ENCODE measurements around the gene CLCNKA.

Gene CLCNKA

GRCh38 chr1:16064536-16065268, 42.9 kb downstream of the CLCNKA start:
- TF ChIP-seq SIN3A (IDR thresholded peaks at IDR 0.05; ENCODE audit: borderline replicate concordance, insufficient read depth, low read length) (no peak), FOXP2 (optimal IDR thresholded peaks at IDR 0.05; ENCODE audit: borderline replicate concordance, extremely low read depth, extremely low read length, insufficient read depth) (no peak), REST (IDR thresholded peaks at IDR 0.05; ENCODE audit: insufficient read depth in 1 of 2, low read depth in 2 of 2, low read length in 2 of 2) (no peak), TAF1 (IDR thresholded peaks at IDR 0.05; ENCODE audit: borderline replicate concordance, insufficient read depth, low read length) (no peak)

GRCh38 chr1:16065269-16065576, 43.4 kb downstream of the CLCNKA start:
- no peak for TF ChIP-seq POLR2AphosphoS5 (IDR thresholded peaks at IDR 0.05; ENCODE audit: low read depth, low read length)
- TF ChIP-seq REST (IDR thresholded peaks at IDR 0.05; ENCODE audit: insufficient read depth in 1 of 2, low read depth in 2 of 2, low read length in 2 of 2): no peak
- no peak for TF ChIP-seq TAF1 (IDR thresholded peaks at IDR 0.05; ENCODE audit: borderline replicate concordance, insufficient read depth, low read length)
- TF ChIP-seq FOXP2 (optimal IDR thresholded peaks at IDR 0.05; ENCODE audit: borderline replicate concordance, extremely low read depth, extremely low read length, insufficient read depth): no peak
- TF ChIP-seq SIN3A (IDR thresholded peaks at IDR 0.05; ENCODE audit: borderline replicate concordance, insufficient read depth, low read length): no peak

GRCh38 chr1:16066245-16066644, 44.4 kb downstream of the CLCNKA start:
- no peak for TF ChIP-seq FOXP2 (optimal IDR thresholded peaks at IDR 0.05; ENCODE audit: borderline replicate concordance, extremely low read depth, extremely low read length, insufficient read depth)
- TF ChIP-seq TAF1 (IDR thresholded peaks at IDR 0.05; ENCODE audit: borderline replicate concordance, insufficient read depth, low read length): no peak
- no peak for TF ChIP-seq POLR2AphosphoS5 (IDR thresholded peaks at IDR 0.05; ENCODE audit: low read depth, low read length)
- no peak for TF ChIP-seq REST (IDR thresholded peaks at IDR 0.05; ENCODE audit: insufficient read depth in 1 of 2, low read depth in 2 of 2, low read length in 2 of 2)
- TF ChIP-seq SIN3A (IDR thresholded peaks at IDR 0.05; ENCODE audit: borderline replicate concordance, insufficient read depth, low read length): no peak

- TF ChIP-seq SIN3A (IDR thresholded peaks at IDR 0.05; ENCODE audit: borderline replicate concordance, insufficient read depth, low read length) (no peak), REST (IDR thresholded peaks at IDR 0.05; ENCODE audit: insufficient read depth in 1 of 2, low read depth in 2 of 2, low read length in 2 of 2) (no peak), TAF1 (IDR thresholded peaks at IDR 0.05; ENCODE audit: borderline replicate concordance, insufficient read depth, low read length) (no peak), POLR2AphosphoS5 (IDR thresholded peaks at IDR 0.05; ENCODE audit: low read depth, low read length) (no peak), FOXP2 (optimal IDR thresholded peaks at IDR 0.05; ENCODE audit: borderline replicate concordance, extremely low read depth, extremely low read length, insufficient read depth) (no peak)
These were observed 45.4 kb downstream of the CLCNKA start for GRCh38 chr1:16067127-16067768.
